Measurements from ENCODE around the gene GDF7.
"Not testable (repeated sequence)": the region's sequence is repeated elsewhere in the genome, so short reads cannot be mapped to it uniquely, and the experiment has no call there.

GDF7 gene

GRCh38 chr2:20698916-20699613 lies 32.1 kb downstream of the GDF7 start:
- H3K27ac ChIP-seq (ENCODE audit: low read depth, low read length): no peak overlapping the region
- H3K36me3 ChIP-seq (ENCODE audit: insufficient read depth, low read length): no peaks in the 10 kb centered on the region
- H3K27me3 ChIP-seq (ENCODE audit: control insufficient read depth in 1 of 2, insufficient read depth in 2 of 2, low read length in 2 of 2): no peaks in the 10 kb centered on the region
- H3K4me1 ChIP-seq (ENCODE audit: insufficient read depth, low read length): no peaks in the 10 kb centered on the region
- no peak overlapping the region for H3K4me3 ChIP-seq (ENCODE audit: low read depth in 1 of 2, low read length in 2 of 2)
- no peaks in the 10 kb centered on the region for H3K9me3 ChIP-seq (ENCODE audit: low read length)
- no peak overlapping the region for H3K9ac ChIP-seq (ENCODE audit: low read length)

GRCh38 chr2:20702563-20702962 lies 35.6 kb downstream of the GDF7 start:
- H3K27ac ChIP-seq (ENCODE audit: low read depth, low read length): no peak overlapping the region
- H3K9ac ChIP-seq (ENCODE audit: low read length): no peak overlapping the region
- H3K27me3 ChIP-seq (ENCODE audit: control insufficient read depth in 1 of 2, insufficient read depth in 2 of 2, low read length in 2 of 2): no peaks in the 10 kb centered on the region
- no peaks in the 10 kb centered on the region for H3K36me3 ChIP-seq (ENCODE audit: insufficient read depth, low read length)
- H3K4me3 ChIP-seq (ENCODE audit: low read depth in 1 of 2, low read length in 2 of 2): no peak overlapping the region
- no peaks in the 10 kb centered on the region for H3K9me3 ChIP-seq (ENCODE audit: low read length)
- H3K4me1 ChIP-seq (ENCODE audit: insufficient read depth, low read length): no peaks in the 10 kb centered on the region

- H3K27me3 ChIP-seq (ENCODE audit: control insufficient read depth in 1 of 2, insufficient read depth in 2 of 2, low read length in 2 of 2): no peaks in the 10 kb centered on the region
- no peaks in the 10 kb centered on the region for H3K4me1 ChIP-seq (ENCODE audit: insufficient read depth, low read length)
- H3K27ac ChIP-seq (ENCODE audit: low read depth, low read length): no peak overlapping the region
- H3K36me3 ChIP-seq (ENCODE audit: insufficient read depth, low read length): no peaks in the 10 kb centered on the region
- no peaks in the 10 kb centered on the region for H3K9me3 ChIP-seq (ENCODE audit: low read length)
- H3K4me3 ChIP-seq (ENCODE audit: low read depth in 1 of 2, low read length in 2 of 2): no peak overlapping the region
- H3K9ac ChIP-seq (ENCODE audit: low read length): no peak overlapping the region
These were observed 37.9 kb downstream of the GDF7 start for GRCh38 chr2:20704886-20705285.

- Histone ChIP-seq H3K4me3 (ENCODE audit: low read depth in 1 of 2, low read length in 2 of 2) (no peak overlapping the region), H3K27ac (ENCODE audit: low read depth, low read length) (no peak overlapping the region), H3K27me3 (ENCODE audit: control insufficient read depth in 1 of 2, insufficient read depth in 2 of 2, low read length in 2 of 2) (no peaks in the 10 kb centered on the region), H3K9ac (ENCODE audit: low read length) (no peak overlapping the region), H3K4me1 (ENCODE audit: insufficient read depth, low read length) (no peaks in the 10 kb centered on the region), H3K9me3 (ENCODE audit: low read length) (no peaks in the 10 kb centered on the region), H3K36me3 (ENCODE audit: insufficient read depth, low read length) (no peaks in the 10 kb centered on the region)
These were observed 39.3 kb downstream of the GDF7 start for GRCh38 chr2:20706217-20706616.

GRCh38 chr2:20706786-20707185 lies 39.8 kb downstream of the GDF7 start:
- Histone ChIP-seq H3K27me3 (ENCODE audit: control insufficient read depth in 1 of 2, insufficient read depth in 2 of 2, low read length in 2 of 2) (no peaks in the 10 kb centered on the region), H3K9me3 (ENCODE audit: low read length) (no peaks in the 10 kb centered on the region), H3K27ac (ENCODE audit: low read depth, low read length) (no peak overlapping the region), H3K4me1 (ENCODE audit: insufficient read depth, low read length) (no peaks in the 10 kb centered on the region), H3K9ac (ENCODE audit: low read length) (no peak overlapping the region), H3K36me3 (ENCODE audit: insufficient read depth, low read length) (no peaks in the 10 kb centered on the region), H3K4me3 (ENCODE audit: low read depth in 1 of 2, low read length in 2 of 2) (no peak overlapping the region)

GRCh38 chr2:20707601-20708000 lies 40.7 kb downstream of the GDF7 start:
- no peaks in the 10 kb centered on the region for H3K27me3 ChIP-seq (ENCODE audit: control insufficient read depth in 1 of 2, insufficient read depth in 2 of 2, low read length in 2 of 2)
- H3K9ac ChIP-seq (ENCODE audit: low read length): no peak overlapping the region
- H3K36me3 ChIP-seq (ENCODE audit: insufficient read depth, low read length): no peaks in the 10 kb centered on the region
- no peak overlapping the region for H3K4me3 ChIP-seq (ENCODE audit: low read depth in 1 of 2, low read length in 2 of 2)
- H3K27ac ChIP-seq (ENCODE audit: low read depth, low read length): no peak overlapping the region
- H3K9me3 ChIP-seq (ENCODE audit: low read length): no peaks in the 10 kb centered on the region
- no peaks in the 10 kb centered on the region for H3K4me1 ChIP-seq (ENCODE audit: insufficient read depth, low read length)

- not testable (repeated sequence) for H3K27me3 ChIP-seq (ENCODE audit: control insufficient read depth in 1 of 2, insufficient read depth in 2 of 2, low read length in 2 of 2); H3K4me1 ChIP-seq (ENCODE audit: insufficient read depth, low read length); H3K27ac ChIP-seq (ENCODE audit: low read depth, low read length); H3K9ac ChIP-seq (ENCODE audit: low read length); H3K36me3 ChIP-seq (ENCODE audit: insufficient read depth, low read length); H3K4me3 ChIP-seq (ENCODE audit: low read depth in 1 of 2, low read length in 2 of 2); H3K9me3 ChIP-seq (ENCODE audit: low read length)
These were observed 44.7 kb downstream of the GDF7 start for GRCh38 chr2:20711641-20712040.

- H3K27ac ChIP-seq (ENCODE audit: low read depth, low read length); H3K9me3 ChIP-seq (ENCODE audit: low read length); H3K4me3 ChIP-seq (ENCODE audit: low read depth in 1 of 2, low read length in 2 of 2); H3K9ac ChIP-seq (ENCODE audit: low read length); H3K4me1 ChIP-seq (ENCODE audit: insufficient read depth, low read length); H3K36me3 ChIP-seq (ENCODE audit: insufficient read depth, low read length); H3K27me3 ChIP-seq (ENCODE audit: control insufficient read depth in 1 of 2, insufficient read depth in 2 of 2, low read length in 2 of 2): not testable (repeated sequence)
These were observed 46.6 kb downstream of the GDF7 start for GRCh38 chr2:20713585-20713984.

GRCh38 chr2:20714412-20714811 lies 47.5 kb downstream of the GDF7 start:
- H3K27me3 ChIP-seq (ENCODE audit: control insufficient read depth in 1 of 2, insufficient read depth in 2 of 2, low read length in 2 of 2); H3K4me3 ChIP-seq (ENCODE audit: low read depth in 1 of 2, low read length in 2 of 2); H3K9ac ChIP-seq (ENCODE audit: low read length); H3K36me3 ChIP-seq (ENCODE audit: insufficient read depth, low read length); H3K4me1 ChIP-seq (ENCODE audit: insufficient read depth, low read length); H3K9me3 ChIP-seq (ENCODE audit: low read length); H3K27ac ChIP-seq (ENCODE audit: low read depth, low read length): not testable (repeated sequence)

GRCh38 chr2:20716164-20716563 lies 49.2 kb downstream of the GDF7 start:
- not testable (repeated sequence) for H3K4me3 ChIP-seq (ENCODE audit: low read depth in 1 of 2, low read length in 2 of 2); H3K27ac ChIP-seq (ENCODE audit: low read depth, low read length); H3K36me3 ChIP-seq (ENCODE audit: insufficient read depth, low read length); H3K9ac ChIP-seq (ENCODE audit: low read length); H3K9me3 ChIP-seq (ENCODE audit: low read length); H3K27me3 ChIP-seq (ENCODE audit: control insufficient read depth in 1 of 2, insufficient read depth in 2 of 2, low read length in 2 of 2); H3K4me1 ChIP-seq (ENCODE audit: insufficient read depth, low read length)

- Histone ChIP-seq H3K4me1 (ENCODE audit: insufficient read depth, low read length) (no peaks in the 10 kb centered on the region), H3K27me3 (ENCODE audit: control insufficient read depth in 1 of 2, insufficient read depth in 2 of 2, low read length in 2 of 2) (no peaks in the 10 kb centered on the region), H3K36me3 (ENCODE audit: insufficient read depth, low read length) (no peaks in the 10 kb centered on the region), H3K9me3 (ENCODE audit: low read length) (no peaks in the 10 kb centered on the region), H3K9ac (ENCODE audit: low read length) (no peak overlapping the region), H3K4me3 (ENCODE audit: low read depth in 1 of 2, low read length in 2 of 2) (no peak overlapping the region), H3K27ac (ENCODE audit: low read depth, low read length) (no peak overlapping the region)
These were observed 50.7 kb downstream of the GDF7 start for GRCh38 chr2:20717641-20718040.

- Histone ChIP-seq H3K36me3 (ENCODE audit: insufficient read depth, low read length) (no peaks in the 10 kb centered on the region), H3K27ac (ENCODE audit: low read depth, low read length) (no peak overlapping the region), H3K9me3 (ENCODE audit: low read length) (no peaks in the 10 kb centered on the region), H3K4me1 (ENCODE audit: insufficient read depth, low read length) (no peaks in the 10 kb centered on the region), H3K27me3 (ENCODE audit: control insufficient read depth in 1 of 2, insufficient read depth in 2 of 2, low read length in 2 of 2) (no peaks in the 10 kb centered on the region), H3K9ac (ENCODE audit: low read length) (no peak overlapping the region), H3K4me3 (ENCODE audit: low read depth in 1 of 2, low read length in 2 of 2) (no peak overlapping the region)
These were observed 55.8 kb downstream of the GDF7 start for GRCh38 chr2:20722592-20723240.

Data from muscle layer of colon (tissue), 2 donors.